ENCODE measurements around the gene CDH13.

DNA sequence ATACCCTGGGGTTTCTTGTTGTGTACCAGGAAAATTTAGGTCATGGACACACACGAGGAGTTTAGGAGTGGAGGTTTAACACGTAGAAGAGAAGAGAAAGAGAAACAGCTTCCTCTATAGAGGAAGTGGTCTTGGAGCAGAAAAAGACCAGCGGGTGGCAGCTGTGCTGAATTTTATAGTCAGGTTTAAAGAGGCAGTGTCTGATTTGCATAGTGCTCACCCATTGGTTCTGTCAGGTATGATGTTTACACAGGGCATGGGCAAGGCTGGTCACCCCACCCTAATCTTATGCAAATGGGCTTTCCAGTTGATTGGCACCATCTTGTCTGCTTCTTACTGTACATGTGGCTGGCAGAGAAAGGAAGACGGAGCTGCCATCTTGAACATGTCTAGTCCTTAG lies 309.0 kb downstream of the CDH13 start:
- no peak for TF ChIP-seq TAF1 (IDR thresholded peaks at IDR 0.05; ENCODE audit: borderline replicate concordance, insufficient read depth, low read length)
- TF ChIP-seq, protein P1, sequence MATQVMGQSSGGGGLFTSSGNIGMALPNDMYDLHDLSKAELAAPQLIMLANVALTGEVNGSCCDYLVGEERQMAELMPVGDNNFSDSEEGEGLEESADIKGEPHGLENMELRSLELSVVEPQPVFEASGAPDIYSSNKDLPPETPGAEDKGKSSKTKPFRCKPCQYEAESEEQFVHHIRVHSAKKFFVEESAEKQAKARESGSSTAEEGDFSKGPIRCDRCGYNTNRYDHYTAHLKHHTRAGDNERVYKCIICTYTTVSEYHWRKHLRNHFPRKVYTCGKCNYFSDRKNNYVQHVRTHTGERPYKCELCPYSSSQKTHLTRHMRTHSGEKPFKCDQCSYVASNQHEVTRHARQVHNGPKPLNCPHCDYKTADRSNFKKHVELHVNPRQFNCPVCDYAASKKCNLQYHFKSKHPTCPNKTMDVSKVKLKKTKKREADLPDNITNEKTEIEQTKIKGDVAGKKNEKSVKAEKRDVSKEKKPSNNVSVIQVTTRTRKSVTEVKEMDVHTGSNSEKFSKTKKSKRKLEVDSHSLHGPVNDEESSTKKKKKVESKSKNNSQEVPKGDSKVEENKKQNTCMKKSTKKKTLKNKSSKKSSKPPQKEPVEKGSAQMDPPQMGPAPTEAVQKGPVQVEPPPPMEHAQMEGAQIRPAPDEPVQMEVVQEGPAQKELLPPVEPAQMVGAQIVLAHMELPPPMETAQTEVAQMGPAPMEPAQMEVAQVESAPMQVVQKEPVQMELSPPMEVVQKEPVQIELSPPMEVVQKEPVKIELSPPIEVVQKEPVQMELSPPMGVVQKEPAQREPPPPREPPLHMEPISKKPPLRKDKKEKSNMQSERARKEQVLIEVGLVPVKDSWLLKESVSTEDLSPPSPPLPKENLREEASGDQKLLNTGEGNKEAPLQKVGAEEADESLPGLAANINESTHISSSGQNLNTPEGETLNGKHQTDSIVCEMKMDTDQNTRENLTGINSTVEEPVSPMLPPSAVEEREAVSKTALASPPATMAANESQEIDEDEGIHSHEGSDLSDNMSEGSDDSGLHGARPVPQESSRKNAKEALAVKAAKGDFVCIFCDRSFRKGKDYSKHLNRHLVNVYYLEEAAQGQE (IDR thresholded peaks at IDR 0.05; ENCODE audit: insufficient read depth in 1 of 2, low read depth in 2 of 2, low read length in 2 of 2): no peak
